Esophagus (tissue), 2 donors: Measurements from ENCODE around the gene ABCC8. TPM values are rescaled to one million over a fixed set of nuclear protein-coding genes. Genes with fewer than 3 reads are reported as not detected.

Experiments
- H3K27ac ChIP-seq, 2 donors: one replicate each; pipeline ENCODE4 v1.5.1; 2013; ENCODE audit warnings: low read depth in 2 of 2, mild to moderate bottlenecking in 2 of 2, inconsistent platforms in 1 of 2, low read length in 1 of 2, moderate library complexity in 1 of 2
- H3K27me3 ChIP-seq, 2 donors: one replicate each; pipeline ENCODE4 v1.6.1; 2013; ENCODE audit warnings: low read length in 2 of 2, control low read depth in 1 of 2, mild to moderate bottlenecking in 1 of 2; ENCODE audit not compliant: insufficient read depth in 2 of 2, control insufficient read depth in 1 of 2
- H3K36me3 ChIP-seq, 2 donors: one replicate each; pipeline ENCODE4 v1.6.1; 2013; ENCODE audit warnings: low read length in 1 of 2; ENCODE audit not compliant: control insufficient read depth in 2 of 2, insufficient read depth in 2 of 2
- H3K4me1 ChIP-seq, 2 donors: one replicate each; pipeline ENCODE4 v1.6.1; 2013; ENCODE audit warnings: low read length in 1 of 2; ENCODE audit not compliant: control insufficient read depth in 2 of 2, insufficient read depth in 2 of 2
- H3K4me3 ChIP-seq, 2 donors: one replicate each; pipeline ENCODE4 v1.5.1; 2013; ENCODE audit warnings: low read length in 2 of 2, mild to moderate bottlenecking in 2 of 2, low read depth in 1 of 2, moderate library complexity in 1 of 2
- H3K9me3 ChIP-seq, 2 donors: one replicate each; pipeline ENCODE4 v1.6.1; 2013; ENCODE audit warnings: mild to moderate bottlenecking in 2 of 2, low read depth in 1 of 2, low read length in 1 of 2, moderate library complexity in 1 of 2; ENCODE audit not compliant: control insufficient read depth in 2 of 2, insufficient read depth in 1 of 2
- WGBS, 2 donors: extraction: QIAGEN DNeasy Blood & Tissue Kit; methylation state at CpG; one replicate each; pipeline ENCODE4 v1.1.7; 2013; 5-methylcytosine and 5-hydroxymethylcytosine counted together
- polyA plus RNA-seq, 2 donors: library from polyadenylated mRNA; stranded (reverse); fragments of 200-250 nt; gene quantifications; one replicate each; pipeline ENCODE4 v1.2.3, GENCODE V29; 2013
- donor health status: healthy with polysubstance abuse.
- donor health status: Bipolar disorder and iron deficiency.

The ABCC8 gene
- polyA plus RNA-seq, 2 donors: 0.10 to 0.29 TPM

DNA sequence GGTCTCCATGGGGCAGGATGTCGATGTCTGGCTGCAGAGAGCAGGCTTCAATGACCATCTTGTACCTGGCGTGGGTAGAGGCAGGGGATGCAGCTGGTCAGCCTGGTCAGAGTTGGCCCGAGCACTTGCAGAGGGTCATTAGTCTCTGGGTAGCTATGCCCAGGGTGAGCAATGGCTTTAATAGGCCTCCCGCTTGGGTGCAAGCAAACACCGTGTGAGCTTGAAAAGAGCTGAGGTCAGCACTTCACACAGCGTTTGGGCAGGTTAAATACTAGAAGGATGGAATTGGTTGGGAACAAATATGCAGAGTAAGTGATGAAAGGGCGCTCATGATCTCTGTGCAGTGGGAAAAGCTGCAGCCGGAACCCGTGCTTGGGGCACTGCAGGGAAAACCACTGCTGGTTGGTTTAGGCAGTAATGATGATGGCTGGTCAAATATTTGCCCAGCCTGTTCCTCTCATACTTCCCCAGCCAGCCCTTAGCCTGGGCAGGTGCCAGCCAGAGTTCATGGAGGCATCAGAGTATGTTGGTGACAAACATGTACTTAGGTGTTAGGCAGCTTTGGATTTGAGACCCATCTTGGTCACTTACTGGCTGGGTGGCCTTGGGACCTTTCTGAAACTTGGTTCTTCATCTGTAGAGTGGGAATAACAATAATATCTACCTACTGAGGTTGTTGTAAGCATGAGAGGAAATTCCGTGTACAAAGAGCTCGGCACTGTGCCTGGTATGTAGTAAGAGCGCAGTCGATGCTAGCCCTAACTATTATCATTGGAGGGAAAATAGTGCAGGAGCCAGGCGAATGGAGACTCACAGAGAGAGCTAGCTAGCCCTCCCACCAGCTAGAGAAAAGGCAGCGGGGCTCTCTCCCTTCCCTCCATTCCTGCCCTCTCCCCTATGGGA, 63.0 kb downstream of the ABCC8 start:
- H3K9me3 ChIP-seq: no peaks in the 10 kb centered on the region
- H3K36me3 ChIP-seq: no peaks in the 10 kb centered on the region
- 62 to 73% methylated on average over 15 of the region's 15 CpGs for WGBS, 2 donors
- H3K27ac ChIP-seq: no peak overlapping the region
- H3K4me1 ChIP-seq: no peaks in the 10 kb centered on the region
- H3K27me3 ChIP-seq: peaks cover 0 to 3% of the 10 kb centered on the region in 2 donors
- no peak overlapping the region for H3K4me3 ChIP-seq

DNA sequence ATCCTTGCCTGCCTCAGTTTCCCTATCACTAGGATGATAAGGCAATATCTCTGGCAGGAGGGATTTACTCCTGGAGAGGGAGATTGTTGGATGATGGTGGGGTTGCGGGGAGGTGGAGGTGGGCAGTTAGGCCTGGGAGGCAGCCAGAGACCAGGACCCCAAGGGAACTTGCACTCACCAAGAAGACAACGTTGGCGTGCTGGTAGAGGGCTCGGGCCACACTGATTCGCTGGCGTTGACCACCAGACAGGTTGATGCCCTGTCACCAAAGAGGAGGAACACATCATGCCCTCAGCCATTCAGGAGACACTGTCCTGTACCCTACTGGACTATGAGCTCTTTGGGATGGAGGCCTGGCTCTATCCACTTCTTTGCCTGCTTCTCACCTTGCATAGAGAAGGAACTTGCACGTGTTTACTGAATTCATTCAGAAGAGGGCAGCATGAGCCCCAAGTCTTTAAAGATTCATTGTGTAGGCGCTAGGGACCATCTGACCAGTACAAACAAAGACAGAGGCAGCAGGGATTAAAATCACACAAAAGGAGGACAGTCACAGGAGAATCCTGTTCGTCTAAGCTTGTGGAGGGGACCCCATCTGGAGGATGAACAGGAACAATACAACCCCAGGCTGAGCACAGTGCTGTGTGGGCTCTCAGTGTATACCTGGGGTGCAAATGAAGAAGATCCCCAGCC, 64.0 kb downstream of the ABCC8 start:
- Histone ChIP-seq H3K27me3 (peaks cover 0 to 3% of the 10 kb centered on the region in 2 donors), H3K4me1 (no peaks in the 10 kb centered on the region), H3K27ac (no peak overlapping the region), H3K36me3 (no peaks in the 10 kb centered on the region), H3K9me3 (no peaks in the 10 kb centered on the region), H3K4me3 (no peak overlapping the region)
- WGBS, 2 donors: 81% methylated on average over 9 of the region's 9 CpGs

DNA sequence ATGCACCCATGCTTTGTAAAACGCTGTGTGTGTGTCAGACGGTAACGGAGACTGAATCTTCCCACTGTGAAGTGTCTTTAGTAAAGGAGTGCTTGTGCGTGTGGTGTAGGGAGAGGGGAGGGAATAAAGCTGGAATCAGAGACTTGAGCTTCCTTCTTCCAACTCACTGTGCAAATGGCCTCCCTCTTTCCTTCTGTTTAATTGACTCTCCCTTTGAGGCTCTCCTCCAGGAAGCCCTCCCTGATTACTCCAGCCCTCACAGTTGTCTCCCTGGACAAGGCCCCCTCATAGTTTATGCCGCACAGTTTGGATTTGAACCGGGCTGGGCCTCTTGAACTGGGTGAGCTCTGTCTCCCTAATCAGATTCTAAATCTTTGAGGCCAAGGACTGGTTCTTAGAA, 65.2 kb downstream of the ABCC8 start:
- Histone ChIP-seq H3K4me3 (no peak overlapping the region), H3K27ac (no peak overlapping the region), H3K4me1 (no peaks in the 10 kb centered on the region)

DNA sequence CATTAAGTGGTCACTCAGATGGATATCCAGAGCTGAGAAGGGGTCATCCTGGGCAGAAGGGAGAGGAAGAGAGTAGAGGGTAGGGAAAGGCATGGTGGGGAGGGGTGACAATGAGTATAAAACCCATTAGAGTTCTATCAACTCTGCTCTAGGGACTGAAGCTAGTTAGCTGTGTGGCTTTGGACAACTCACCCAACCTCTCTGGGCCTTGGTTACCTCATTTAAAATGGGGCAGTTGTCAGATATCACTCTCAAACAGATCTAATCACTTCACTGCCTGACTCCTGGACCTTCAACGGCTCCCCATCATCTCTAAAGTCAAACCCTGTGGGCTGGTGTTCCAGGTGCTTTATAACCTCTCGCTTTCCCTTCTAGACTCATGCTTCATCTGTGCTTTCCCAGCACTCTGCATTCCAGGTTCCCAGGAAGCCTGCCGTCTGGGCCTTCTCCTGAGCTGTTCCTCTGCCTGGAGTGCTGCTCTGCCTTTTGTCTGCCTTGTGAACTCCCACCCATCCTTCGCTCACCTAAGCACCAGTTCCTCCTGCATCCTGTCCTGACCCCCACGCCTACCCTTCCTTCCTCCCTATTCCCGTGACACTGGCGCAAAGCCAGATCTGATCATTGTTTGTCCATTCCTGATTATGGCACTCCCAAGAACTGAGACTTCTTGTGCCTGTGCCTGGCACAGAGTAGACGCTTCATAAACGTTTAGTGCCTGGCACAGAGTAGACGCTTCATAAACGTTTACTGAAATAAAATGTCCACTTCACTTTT, 65.9 kb downstream of the ABCC8 start:
- Histone ChIP-seq H3K9me3 (no peaks in the 10 kb centered on the region), H3K4me1 (no peaks in the 10 kb centered on the region), H3K27me3 (peaks cover 0 to 3% of the 10 kb centered on the region in 2 donors), H3K4me3 (no peak overlapping the region), H3K27ac (no peak overlapping the region), H3K36me3 (no peaks in the 10 kb centered on the region)
- 42 to 47% methylated on average over 11 of the region's 11 CpGs for whole genome bisulfite sequencing, 2 donors

More for the DNA sequence above, 65.2 kb downstream of the ABCC8 start:
- Histone ChIP-seq H3K27me3 (peaks cover 0 to 3% of the 10 kb centered on the region in 2 donors), H3K36me3 (no peaks in the 10 kb centered on the region), H3K9me3 (no peaks in the 10 kb centered on the region)
- WGBS, 2 donors: 74 to 76% methylated on average over 6 of the region's 6 CpGs

DNA sequence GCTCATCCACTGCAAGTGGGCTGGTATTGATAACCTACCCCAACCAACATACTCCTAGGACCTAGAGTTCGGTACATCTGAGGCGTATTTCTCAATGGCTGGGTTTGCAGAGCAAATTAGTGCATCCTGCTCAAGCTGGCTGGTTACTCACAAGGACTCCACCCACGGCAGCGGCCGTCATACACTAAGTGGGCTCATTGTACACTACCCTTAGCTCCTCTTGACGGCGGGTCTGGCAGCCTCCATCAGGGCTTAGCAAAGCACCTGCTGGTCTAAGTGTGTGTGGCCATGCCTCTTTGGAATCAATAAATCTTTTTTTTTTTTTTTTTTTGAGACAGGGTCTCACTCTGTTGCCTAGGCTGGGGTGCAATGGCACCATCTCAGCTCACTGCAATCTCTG, 68.0 kb downstream of the ABCC8 start:
- no peaks in the 10 kb centered on the region for H3K4me1 ChIP-seq
- no peaks in the 10 kb centered on the region for H3K36me3 ChIP-seq
- no peak overlapping the region for H3K27ac ChIP-seq
- H3K9me3 ChIP-seq: no peaks in the 10 kb centered on the region
- no peak overlapping the region for H3K4me3 ChIP-seq
- WGBS, 2 donors: 94 to 98% methylated on average over 7 of the region's 7 CpGs
- H3K27me3 ChIP-seq: no peaks in the 10 kb centered on the region

DNA sequence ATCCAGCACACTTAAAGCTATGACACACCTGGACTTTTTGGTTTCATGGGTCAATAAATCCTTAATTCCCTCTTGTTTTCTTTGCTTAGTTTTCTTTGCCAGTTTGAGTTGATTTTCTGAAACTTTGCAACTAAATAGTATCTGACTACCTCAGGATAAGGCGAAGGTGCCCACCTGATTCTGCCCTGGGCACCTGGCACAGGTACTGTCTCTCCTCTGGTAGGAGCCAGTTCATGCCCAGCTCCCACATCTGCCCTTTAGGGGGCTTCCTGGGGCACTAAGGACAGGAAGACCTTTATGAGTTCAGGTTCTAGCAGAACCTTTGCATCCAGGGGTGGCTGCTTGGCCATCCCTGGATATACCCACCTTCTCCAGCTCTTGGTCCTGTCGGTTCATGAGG, 68.6 kb downstream of the ABCC8 start:
- H3K9me3 ChIP-seq: no peaks in the 10 kb centered on the region
- H3K27me3 ChIP-seq: no peaks in the 10 kb centered on the region
- WGBS, 2 donors: 73 to 76% methylated on average over 2 of the region's 2 CpGs
- H3K36me3 ChIP-seq: no peaks in the 10 kb centered on the region
- no peaks in the 10 kb centered on the region for H3K4me1 ChIP-seq
- no peak overlapping the region for H3K4me3 ChIP-seq
- no peak overlapping the region for H3K27ac ChIP-seq

DNA sequence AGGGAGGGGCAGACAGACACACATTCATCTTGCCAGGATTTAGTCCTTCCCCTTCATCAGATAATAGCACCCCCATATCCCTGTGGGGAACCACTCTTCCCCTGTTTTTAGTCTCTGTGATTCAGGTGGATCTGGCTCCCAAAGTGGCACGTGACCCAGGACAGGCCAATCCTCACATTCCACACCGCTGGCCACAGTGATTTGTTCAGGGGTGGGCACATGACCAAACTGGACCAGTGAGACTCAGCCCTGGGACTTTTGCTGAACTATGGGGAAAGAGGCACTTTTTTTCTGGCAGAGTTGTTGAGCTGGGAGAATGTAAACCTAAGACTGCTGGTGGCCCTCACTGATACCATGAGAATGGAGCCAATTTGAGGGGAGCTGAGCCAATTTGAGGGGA, 69.1 kb downstream of the ABCC8 start:
- no peaks in the 10 kb centered on the region for H3K27me3 ChIP-seq
- no peaks in the 10 kb centered on the region for H3K9me3 ChIP-seq
- no peak overlapping the region for H3K27ac ChIP-seq
- no peaks in the 10 kb centered on the region for H3K36me3 ChIP-seq
- WGBS, 2 donors: 82 to 85% methylated on average over 2 of the region's 2 CpGs
- no peaks in the 10 kb centered on the region for H3K4me1 ChIP-seq
- no peak overlapping the region for H3K4me3 ChIP-seq

DNA sequence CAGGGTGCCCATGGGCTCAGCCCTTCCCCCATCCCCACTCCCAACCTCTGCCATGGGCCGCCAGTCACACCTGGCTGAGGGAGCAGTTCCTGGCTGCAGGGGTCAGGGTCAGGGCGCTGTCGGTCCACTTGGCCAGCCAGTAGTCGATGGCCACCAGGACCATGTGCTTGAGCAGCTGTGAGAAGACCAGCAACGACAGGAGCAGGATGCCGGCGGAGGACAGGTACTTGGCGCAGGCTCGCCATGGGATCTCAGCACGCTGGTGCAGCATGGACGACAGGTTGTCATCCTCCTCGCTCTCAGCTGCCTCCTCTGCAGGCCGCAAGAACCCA, 69.9 kb downstream of the ABCC8 start:
- H3K9me3 ChIP-seq: no peaks in the 10 kb centered on the region
- no peaks in the 10 kb centered on the region for H3K36me3 ChIP-seq
- 88 to 94% methylated on average over 13 of the region's 13 CpGs for WGBS, 2 donors
- H3K27ac ChIP-seq: no peak overlapping the region
- H3K4me3 ChIP-seq: no peak overlapping the region
- no peaks in the 10 kb centered on the region for H3K27me3 ChIP-seq
- no peaks in the 10 kb centered on the region for H3K4me1 ChIP-seq

DNA sequence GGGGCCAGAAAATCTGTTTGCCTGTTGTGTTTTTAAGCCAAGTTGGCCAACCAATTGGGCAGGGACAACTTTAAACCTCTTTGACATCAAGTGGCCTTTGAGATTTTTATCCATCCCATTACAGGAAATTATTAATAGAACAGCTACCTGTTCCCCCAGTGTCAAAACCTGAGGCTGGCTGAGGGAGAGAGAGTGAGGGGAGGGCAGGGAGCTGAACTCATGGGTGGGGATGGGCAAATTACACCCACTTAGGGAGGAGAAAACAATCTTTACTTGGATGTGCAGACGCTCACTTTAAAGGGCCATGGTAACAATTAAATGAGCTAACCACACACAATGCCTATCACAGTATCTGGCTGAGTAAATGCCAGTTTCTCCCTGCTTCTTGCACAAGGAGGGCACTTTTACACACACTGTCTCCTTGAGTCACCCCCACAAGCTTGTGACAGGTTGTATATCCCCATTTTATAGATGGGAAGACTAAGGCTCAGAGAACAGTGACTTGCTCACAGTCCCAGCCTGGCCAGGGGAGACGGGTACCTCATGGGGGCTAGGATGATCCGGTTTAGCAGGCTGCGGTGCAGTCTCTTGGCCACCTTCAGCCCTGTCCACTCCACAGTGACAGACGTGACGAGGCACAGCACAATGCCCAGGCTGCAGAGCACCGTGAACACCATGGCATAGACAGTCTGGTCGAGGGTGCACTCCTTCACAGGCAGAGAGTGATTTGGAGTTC, 70.4 kb downstream of the ABCC8 start:
- H3K4me3 ChIP-seq: no peak overlapping the region
- no peaks in the 10 kb centered on the region for H3K4me1 ChIP-seq
- H3K9me3 ChIP-seq: no peaks in the 10 kb centered on the region
- H3K27me3 ChIP-seq: no peaks in the 10 kb centered on the region
- no peaks in the 10 kb centered on the region for H3K36me3 ChIP-seq
- no peak overlapping the region for H3K27ac ChIP-seq
- WGBS, 2 donors: 86 to 90% methylated on average over 8 of the region's 8 CpGs
